Spleen (tissue), 7 donors: Measurements from ENCODE around the gene CHRNA3.

ENCODE experiments used
- CTCF ChIP-seq, 11 experiments: fragments of 200-600 bp in 7 of 11; fragments of 450-650 bp in 4 of 11; sonication (generic) in 4 of 11; IDR thresholded peaks in 8 of 11; conservative IDR thresholded peaks in 3 of 11; 1 replicate in 7 of 11; 2 replicates in 4 of 11; pipeline versions ENCODE4 v1.4.0 to v1.8.0; 2016 to 2021; ENCODE audit warnings: antibody characterized with exemption in 11 of 11, inconsistent platforms in 4 of 11, mild to moderate bottlenecking in 1 of 11
- POLR2A ChIP-seq, 3 donors: fragments of 450-650 bp; IDR thresholded peaks; one replicate each; pipeline ENCODE4 v1.5.1; 2017; ENCODE audit warnings: antibody characterized with exemption in 3 of 3, mild to moderate bottlenecking in 1 of 3
- donor health status: DM: no; HTN: no; CAD: no; lungs with moderate emphysema.
- donor health status: DM: no; HTN: no; CAD: no.
- donor health status: DM: no; HTN: no; CAD: no.

DNA sequence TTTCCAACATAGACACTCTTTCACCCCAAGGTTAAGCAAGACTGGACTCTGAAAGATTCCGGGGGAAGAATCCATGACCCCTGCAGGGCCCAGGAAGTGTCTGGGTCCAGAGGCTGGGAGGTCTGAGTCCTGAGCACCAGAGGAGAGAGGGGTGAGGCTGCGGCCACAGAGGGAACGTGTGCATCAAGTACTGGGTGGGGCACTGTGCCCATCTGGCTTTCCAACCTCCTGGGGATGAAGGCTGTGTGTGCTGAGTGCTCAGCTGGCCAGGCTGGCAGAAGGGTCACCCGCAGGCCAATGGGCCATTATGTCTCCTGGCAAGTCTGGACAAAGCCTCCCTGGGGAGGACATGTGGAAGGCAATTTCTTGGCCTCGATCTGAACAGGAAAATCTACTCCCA, 3.3 kb downstream of the CHRNA3 start:
- TF ChIP-seq CTCF (IDR thresholded peaks at IDR 0.05 in 8 of 11, conservative IDR thresholded peaks at IDR 0.05 in 3 of 11) (no peak), POLR2A (IDR thresholded peaks at IDR 0.05) (no peak)
